ENCODE results near the gene MYO1C. TPM values are rescaled to one million over a fixed set of nuclear protein-coding genes. Genes with fewer than 3 reads are reported as not detected.

MYO1C gene
- 251 TPM for total RNA-seq (2021; ENCODE audit: unreplicated experiment)
- polyA plus RNA-seq (2012; ENCODE audit: insufficient read length), result 289 TPM
- Bru-seq, nascent RNA, result percentile 76 among the genes with signal in this experiment
- BruChase-seq, experiment 1, labeled RNA remaining after a 2-hour chase, result percentile 86 among the genes with signal in this experiment
- percentile 94 among the genes with signal in this experiment for BruChase-seq, experiment 2, labeled RNA remaining after a 6-hour chase
- long read RNA-seq, full-length matches to known transcripts, result 150 of 353 reads
- long read RNA-seq, partial matches to known transcripts, result 117 of 353 reads
- long read RNA-seq, other reads (novel, unspliced or antisense), result 86 of 353 reads

GRCh38 chr17:1492249-1493206 is at the start of gene MYO1C:
MYO1C (minus strand) TSS chr17:1492686; CDS start chr17:1492487, 199 bp downstream.
- peak; percentile 18; the same call in 1 of the 2 replicates for ATAC-seq
- H3K27ac ChIP-seq (ENCODE audit: low read length), result peak within 1 kb of the TSS; percentile 89
- peaks cover 33% of the 10 kb centered on the region for H3K4me1 ChIP-seq (ENCODE audit: control insufficient read depth, insufficient read depth, low read length)
- intact Hi-C loops (cut with micrococcal nuclease; ENCODE audit: unreplicated experiment) (no loop called here), in situ Hi-C loops (cut with HindIII; ENCODE audit: low pct_unique_long_range_greater_than_20kb, low sequenced_read_pairs) (no loop called here)
- TF ChIP-seq TCF7L2 (IDR thresholded peaks at IDR 0.05; ENCODE audit: low read depth, low read length), result no peak
- TF ChIP-seq POLR2AphosphoS5 (IDR thresholded peaks at IDR 0.05; ENCODE audit: low read depth, low read length), result peak; percentile 45; the same call in 1 of the 2 replicates
- no peak for TF ChIP-seq REST (IDR thresholded peaks at IDR 0.05; ENCODE audit: insufficient read depth in 1 of 2, low read depth in 2 of 2, low read length in 1 of 2)
- ChIA-PET CTCF (interaction anchor here (0.5 kb wide), 1 partner anchor 422 kb away, joined by 3 read pairs; no protein-coding TSS in a partner anchor), POLR2A (no interaction called here)
- H3K27me3 ChIP-seq (ENCODE audit: control insufficient read depth, insufficient read depth, low read length), result no peaks in the 10 kb centered on the region
- DNase-seq (ENCODE audit: low read depth, low spot score), result no peak
- H3K36me3 ChIP-seq (ENCODE audit: control insufficient read depth, insufficient read depth, low read length), result no peaks in the 10 kb centered on the region
- peak within 1 kb of the TSS; percentile 62 to 69 for H3K4me3 ChIP-seq (ENCODE audit: low read depth in 2 of 2, low read length in 2 of 2)
- H3K9me3 ChIP-seq (ENCODE audit: control insufficient read depth, insufficient read depth, low read depth, low read length), result no peaks in the 10 kb centered on the region
- no TSS peak for BruUV-seq (replicated peaks)

GRCh38 chr17:1541367-1541904 is 49.0 kb upstream of the MYO1C start:
- Histone ChIP-seq H3K4me1 (ENCODE audit: control insufficient read depth, insufficient read depth, low read length) (no peaks in the 10 kb centered on the region), H3K4me3 (ENCODE audit: low read depth in 2 of 2, low read length in 2 of 2) (no peak overlapping the region), H3K27ac (ENCODE audit: low read length) (no peak overlapping the region), H3K9me3 (ENCODE audit: control insufficient read depth, insufficient read depth, low read depth, low read length) (no peaks in the 10 kb centered on the region), H3K36me3 (ENCODE audit: control insufficient read depth, insufficient read depth, low read length) (no peaks in the 10 kb centered on the region; the same call in none of the 2 replicates), H3K27me3 (ENCODE audit: control insufficient read depth, insufficient read depth, low read length) (no peaks in the 10 kb centered on the region)
- POLR2A ChIA-PET, result no interaction called here
- intact Hi-C loops (cut with micrococcal nuclease; ENCODE audit: unreplicated experiment), result no loop called here
- in situ Hi-C loops (cut with HindIII; ENCODE audit: low pct_unique_long_range_greater_than_20kb, low sequenced_read_pairs), result no loop called here
- CTCF ChIA-PET, result no interaction called here
- no TSS peak for BruUV-seq (replicated peaks)
- TF ChIP-seq REST (IDR thresholded peaks at IDR 0.05; ENCODE audit: insufficient read depth in 1 of 2, low read depth in 2 of 2, low read length in 1 of 2), result no peak
- TF ChIP-seq CTCF (IDR thresholded peaks at IDR 0.05), result no peak
- no peak for TF ChIP-seq POLR2AphosphoS5 (IDR thresholded peaks at IDR 0.05; ENCODE audit: low read depth, low read length)
- no peak for TF ChIP-seq SIN3A (IDR thresholded peaks at IDR 0.05; ENCODE audit: borderline replicate concordance, insufficient read depth, low read depth, low read length)
- no peak for TF ChIP-seq TCF7L2 (IDR thresholded peaks at IDR 0.05; ENCODE audit: low read depth, low read length)
- ATAC-seq (no peak), DNase-seq (ENCODE audit: low read depth, low spot score) (no peak)
